AG09309 (cell line): ENCODE results near the gene NFATC2.

Experiments
- DNase-seq: peaks from one replicate; pipeline ENCODE4 v3.0.0-alpha.2; 2010; ENCODE audit warnings: low read depth
- H3K4me3 ChIP-seq: 2 replicates; pipeline ENCODE4 v1.5.1; 2011; ENCODE audit warnings: mild to moderate bottlenecking, low read depth, low read length, moderate library complexity; ENCODE audit not compliant: control insufficient read depth
- TF ChIP-seq, protein P1 (sequence below): IDR thresholded peaks from 2 replicates; pipeline ENCODE4 v1.5.1; 2011; ENCODE audit warnings: mild to moderate bottlenecking, low read depth, low read length, inconsistent platforms; ENCODE audit not compliant: insufficient read depth, control insufficient read depth; ENCODE audit errors: missing control alignments

NFATC2 gene

DNA sequence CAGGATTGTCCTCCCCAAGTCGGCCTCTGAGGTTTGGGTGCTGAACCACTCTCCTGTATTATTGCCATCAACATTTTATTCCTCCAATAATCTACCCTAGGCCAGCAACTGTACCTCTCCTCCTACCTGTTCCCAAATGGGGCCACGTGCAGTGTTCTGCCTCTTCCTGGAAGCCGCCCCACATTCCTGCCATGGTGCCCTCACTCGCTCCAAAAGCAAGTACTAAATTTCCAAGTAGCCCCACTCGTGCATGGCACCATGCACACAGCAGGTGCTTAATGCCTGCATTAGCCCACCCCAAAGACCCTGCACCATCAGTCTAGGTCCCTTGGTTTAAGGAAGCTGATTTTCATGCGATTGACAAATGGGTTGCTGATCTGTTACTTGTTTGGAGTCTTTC, 147.8 kb downstream of the NFATC2 start:
- DNase-seq: no peak
- no peak overlapping the region for H3K4me3 ChIP-seq
- TF ChIP-seq, protein P1, sequence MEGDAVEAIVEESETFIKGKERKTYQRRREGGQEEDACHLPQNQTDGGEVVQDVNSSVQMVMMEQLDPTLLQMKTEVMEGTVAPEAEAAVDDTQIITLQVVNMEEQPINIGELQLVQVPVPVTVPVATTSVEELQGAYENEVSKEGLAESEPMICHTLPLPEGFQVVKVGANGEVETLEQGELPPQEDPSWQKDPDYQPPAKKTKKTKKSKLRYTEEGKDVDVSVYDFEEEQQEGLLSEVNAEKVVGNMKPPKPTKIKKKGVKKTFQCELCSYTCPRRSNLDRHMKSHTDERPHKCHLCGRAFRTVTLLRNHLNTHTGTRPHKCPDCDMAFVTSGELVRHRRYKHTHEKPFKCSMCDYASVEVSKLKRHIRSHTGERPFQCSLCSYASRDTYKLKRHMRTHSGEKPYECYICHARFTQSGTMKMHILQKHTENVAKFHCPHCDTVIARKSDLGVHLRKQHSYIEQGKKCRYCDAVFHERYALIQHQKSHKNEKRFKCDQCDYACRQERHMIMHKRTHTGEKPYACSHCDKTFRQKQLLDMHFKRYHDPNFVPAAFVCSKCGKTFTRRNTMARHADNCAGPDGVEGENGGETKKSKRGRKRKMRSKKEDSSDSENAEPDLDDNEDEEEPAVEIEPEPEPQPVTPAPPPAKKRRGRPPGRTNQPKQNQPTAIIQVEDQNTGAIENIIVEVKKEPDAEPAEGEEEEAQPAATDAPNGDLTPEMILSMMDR: no peak

DNA sequence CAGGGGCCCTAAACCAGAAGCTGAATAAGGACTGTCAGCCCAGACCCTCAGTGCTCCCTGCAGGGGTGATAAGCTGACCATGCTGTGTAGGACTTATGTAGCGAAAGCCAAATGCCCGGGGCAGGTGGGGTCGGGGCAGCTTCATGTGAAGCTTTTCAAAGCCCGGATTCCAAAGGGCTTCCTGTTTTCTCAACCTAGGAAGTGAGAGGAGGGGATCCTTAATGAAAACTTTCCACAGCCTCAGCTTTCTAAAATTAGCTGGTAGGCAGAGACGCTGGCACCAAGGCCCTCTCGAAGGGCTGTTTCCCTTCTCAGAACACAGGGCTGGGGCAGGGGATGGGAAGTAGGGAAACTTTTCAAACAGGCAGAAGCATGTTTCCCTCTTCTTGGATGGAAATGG, 148.9 kb downstream of the NFATC2 start:
- H3K4me3 ChIP-seq: no peak overlapping the region
- TF ChIP-seq, protein P1: no peak
- no peak for DNase-seq

DNA sequence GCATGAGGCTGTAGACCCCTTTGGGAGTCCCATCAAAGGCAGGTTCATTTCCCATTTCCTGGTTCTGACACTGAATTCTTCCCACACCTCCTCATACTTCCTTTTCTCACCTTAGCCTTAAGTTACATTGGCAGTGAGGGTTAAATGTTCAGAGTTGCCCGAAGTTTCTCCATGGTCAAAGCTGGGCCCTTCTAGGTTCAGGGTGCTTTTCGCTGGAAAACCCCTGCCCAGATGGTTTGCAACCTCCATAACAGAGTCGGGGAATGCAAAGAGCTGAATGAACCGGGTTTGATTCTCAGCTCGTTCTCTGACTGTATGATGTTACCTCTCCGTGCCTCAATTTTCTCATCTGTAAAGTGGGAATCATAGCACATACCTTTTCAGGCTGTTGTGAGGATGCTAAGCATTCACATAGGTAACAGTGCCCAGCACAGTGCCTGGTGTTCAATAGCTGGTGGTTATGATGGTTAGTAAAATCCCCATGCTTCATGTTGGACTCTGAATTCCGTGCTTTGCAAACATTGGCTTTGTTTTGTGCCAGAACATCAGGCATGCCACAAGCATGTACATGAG, 149.8 kb downstream of the NFATC2 start:
- no peak for DNase-seq
- TF ChIP-seq, protein P1: no peak
- H3K4me3 ChIP-seq: no peak overlapping the region

DNA sequence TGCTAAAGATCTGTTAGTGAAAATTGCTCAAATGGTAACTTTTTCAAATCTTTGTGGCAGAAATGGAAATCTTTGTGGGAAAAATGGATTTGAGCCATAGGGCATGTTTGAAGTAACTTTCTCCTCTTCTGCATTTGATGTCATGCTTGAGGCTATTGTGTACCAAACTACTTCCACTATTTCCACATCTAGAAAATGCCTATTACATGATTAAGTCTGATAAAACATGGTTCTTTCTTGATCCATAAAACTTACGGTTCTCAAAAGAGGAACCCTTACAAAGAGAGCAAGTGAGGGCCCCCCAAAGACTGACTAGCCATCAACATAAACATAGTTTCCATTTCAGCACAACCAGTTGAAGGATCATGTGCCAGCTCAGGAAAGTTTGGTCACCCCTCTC, 150.6 kb downstream of the NFATC2 start:
- no peak overlapping the region for H3K4me3 ChIP-seq
- DNase-seq: no peak
- TF ChIP-seq, protein P1: no peak

DNA sequence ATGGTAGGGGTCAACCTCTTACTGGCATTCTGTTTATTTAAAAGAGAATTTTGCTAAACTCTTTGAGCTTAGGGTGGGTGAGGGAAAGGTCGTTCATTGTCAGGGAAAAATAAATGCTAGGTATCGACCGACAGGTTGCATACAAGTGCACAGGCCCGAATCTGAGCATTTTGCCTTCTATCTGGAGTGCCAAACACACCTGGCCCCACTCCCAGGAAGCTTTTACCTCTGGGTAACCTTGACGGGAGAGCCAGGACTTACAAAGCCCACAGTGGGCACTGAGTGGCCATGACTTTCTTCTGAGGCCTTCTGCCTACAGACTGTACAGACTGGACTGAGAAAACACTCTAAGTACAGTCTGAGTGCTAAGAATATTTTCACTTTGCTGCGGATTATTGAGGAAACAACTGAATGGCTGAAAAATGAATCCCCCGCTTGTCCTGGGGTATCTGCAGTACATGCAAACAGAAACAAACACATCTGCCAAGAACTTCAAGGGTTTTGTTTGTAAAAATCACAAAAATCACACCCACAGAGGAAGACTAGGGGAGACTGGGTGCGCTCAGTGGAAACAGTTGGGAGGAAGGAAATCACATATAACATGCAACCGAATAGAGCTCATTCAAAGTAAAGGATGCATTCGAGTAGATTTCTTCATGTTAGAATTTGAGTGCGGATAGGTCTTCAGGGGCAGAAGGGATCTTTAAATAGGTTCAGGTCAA, 152.8 kb downstream of the NFATC2 start:
- no peak for DNase-seq
- H3K4me3 ChIP-seq: no peak overlapping the region
- TF ChIP-seq, protein P1: no peak

DNA sequence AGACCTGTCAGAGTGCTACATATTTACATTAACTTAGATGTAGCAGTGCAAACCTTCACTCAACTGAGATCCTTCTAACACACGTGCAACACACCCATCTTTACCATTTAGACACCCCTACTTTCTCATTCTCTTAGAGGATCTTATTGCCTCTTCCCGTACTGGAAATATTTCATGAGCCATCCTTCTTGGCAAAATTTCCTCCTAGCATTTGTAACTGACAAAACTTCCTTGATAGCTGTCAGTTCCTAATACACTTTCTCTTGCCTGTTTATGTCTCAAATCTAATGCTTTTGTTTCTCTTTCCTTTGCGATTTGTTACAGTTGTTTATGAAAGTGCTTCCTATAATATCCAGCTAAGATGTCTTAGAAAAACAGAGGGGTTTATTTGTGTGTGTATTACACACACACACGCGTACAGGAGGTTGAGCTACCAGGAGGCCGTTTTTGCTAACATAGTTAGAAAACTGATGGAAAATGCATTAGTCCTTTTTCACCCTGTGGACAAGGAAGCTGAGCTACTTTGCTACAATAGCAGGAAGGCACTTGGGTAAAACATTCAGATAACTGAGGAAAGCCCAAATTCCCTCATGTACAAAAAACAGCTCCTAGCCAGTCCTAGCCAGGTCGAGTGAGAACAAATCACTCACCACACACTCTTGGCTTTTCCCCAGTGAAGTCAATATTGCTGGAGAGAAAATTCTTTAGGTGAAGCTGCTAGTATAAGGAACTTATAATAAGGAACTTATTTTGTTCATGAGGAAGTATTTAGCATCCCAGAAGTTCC, 153.6 kb downstream of the NFATC2 start:
- DNase-seq: no peak
- H3K4me3 ChIP-seq: no peak overlapping the region
- TF ChIP-seq, protein P1: no peak
